Uterus (tissue), 2 donors: ENCODE results near the gene OR51B2.

ENCODE experiments used
- CTCF ChIP-seq, 4 experiments: fragments of 200-600 bp in 2 of 4; fragments of 450-650 bp in 2 of 4; sonication (generic) in 2 of 4; IDR thresholded peaks; one replicate each; pipeline ENCODE4 v1.5.1; 2016 to 2019; ENCODE audit warnings: antibody characterized with exemption in 4 of 4, mild to moderate bottlenecking in 2 of 4, moderate library complexity in 1 of 4
- POLR2A ChIP-seq, 2 donors: fragments of 450-650 bp; IDR thresholded peaks; one replicate each; pipeline ENCODE4 v1.6.1; 2016; ENCODE audit warnings: antibody characterized with exemption in 2 of 2, mild to moderate bottlenecking in 1 of 2, moderate library complexity in 1 of 2

DNA sequence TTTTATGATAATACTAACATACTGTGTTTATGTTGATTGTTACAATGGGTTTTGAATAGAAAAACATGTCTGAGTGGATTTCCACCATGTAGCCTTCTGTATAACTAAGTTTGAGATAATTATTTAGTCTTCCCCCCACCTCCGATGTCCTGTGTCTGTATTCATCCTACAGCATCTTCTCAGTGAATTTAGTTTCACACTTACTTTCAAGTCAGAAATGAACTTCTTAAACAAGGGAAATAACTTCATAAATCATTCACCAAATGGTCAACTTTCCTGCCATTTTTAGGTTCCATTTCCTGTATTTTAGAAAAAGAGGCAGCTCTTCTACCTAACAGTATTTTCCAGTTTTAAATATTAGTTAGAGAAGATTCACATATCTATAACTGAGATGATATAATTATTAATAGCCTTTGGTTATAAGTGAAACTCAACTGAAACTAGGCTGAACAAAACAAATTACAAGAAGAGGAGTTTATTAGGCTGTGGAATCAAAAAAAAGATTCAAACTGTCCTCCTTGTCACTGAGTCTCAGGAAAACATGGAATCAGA, 15.8 kb upstream of the OR51B2 start:
- TF ChIP-seq CTCF (IDR thresholded peaks at IDR 0.05) (no peak), POLR2A (IDR thresholded peaks at IDR 0.05) (no peak)
